NCI-H2107 treated with DMSO at 0.1 percent for 48 hours (cell line): ENCODE results near the gene ATG16L1.

Source experiments
- DNase-seq: peaks from one replicate; lab custom pipeline; 2025; ENCODE audit not compliant: unreplicated experiment; lab: John Stamatoyannopoulos, UW

The ATG16L1 gene

DNA sequence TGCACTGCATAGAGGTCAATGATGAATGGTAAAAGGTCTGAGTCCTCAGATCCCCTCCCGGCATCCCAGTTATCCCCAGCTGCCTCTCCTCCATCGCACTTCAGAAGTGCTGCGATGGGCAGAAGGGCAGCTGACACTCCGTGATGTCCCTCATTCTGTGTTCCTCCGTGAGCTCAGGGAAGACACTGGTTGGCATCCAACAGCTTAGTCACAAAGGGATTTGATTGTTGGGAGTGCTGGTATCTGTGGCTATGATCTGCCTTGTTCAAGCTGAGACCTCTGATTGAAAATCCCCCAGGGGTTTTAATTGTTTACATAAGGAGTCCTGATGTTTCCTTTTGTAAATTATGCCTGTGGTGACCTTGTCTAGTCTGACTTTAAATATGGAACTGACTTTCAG lies 37.2 kb downstream of the ATG16L1 start:
- no peak for DNase-seq

DNA sequence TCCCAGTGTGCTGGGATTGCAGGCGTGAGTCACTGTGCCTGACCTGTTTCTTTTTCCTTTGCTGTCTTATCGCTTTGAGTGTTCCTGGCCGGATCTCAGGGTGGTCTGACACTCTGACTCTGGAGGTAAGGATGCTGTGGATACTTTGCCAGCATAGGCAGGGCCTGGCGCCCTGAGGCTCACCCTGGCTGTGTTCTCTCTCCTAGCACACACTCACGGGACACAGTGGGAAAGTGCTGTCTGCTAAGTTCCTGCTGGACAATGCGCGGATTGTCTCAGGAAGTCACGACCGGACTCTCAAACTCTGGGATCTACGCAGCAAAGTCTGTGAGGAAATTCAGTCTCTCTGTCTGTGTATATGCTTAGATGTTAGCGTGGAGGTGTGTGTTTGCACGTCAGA lies 38.2 kb downstream of the ATG16L1 start:
- DNase-seq, result no peak

DNA sequence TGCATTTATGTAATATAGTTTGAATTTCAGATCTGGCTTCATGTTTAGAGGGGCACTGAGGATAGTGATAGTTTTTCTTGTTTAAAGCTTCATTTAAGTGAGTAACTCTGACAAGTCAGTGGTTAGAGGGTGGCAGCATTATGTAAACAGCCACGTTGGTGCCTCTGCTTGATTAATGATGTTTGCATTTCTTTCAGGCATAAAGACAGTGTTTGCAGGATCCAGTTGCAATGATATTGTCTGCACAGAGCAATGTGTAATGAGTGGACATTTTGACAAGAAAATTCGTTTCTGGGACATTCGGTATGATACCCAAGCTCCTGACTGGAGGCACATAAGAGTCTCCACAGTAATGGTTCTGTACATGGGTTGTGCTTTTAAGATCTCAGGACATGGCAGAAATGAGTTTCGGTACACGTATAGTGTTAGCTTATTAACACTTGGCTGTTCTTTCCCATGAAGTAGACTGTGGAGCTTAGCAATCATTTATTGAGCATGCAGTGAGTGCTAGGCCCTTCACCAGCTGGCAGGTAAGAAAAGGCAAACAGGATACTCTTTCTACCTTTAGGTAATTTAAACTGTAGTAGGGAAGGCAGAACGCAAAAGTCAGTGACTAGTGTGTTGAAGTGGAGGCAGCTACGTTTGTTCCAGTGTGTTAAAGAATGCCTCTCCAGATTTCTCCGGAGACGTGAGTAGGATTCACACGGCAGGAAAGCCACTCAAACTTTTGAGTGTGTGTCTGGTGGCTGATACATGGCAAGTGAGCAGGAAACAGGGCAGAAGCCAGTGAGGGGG lies 38.8 kb downstream of the ATG16L1 start:
- DNase-seq, result peak; percentile 49

DNA sequence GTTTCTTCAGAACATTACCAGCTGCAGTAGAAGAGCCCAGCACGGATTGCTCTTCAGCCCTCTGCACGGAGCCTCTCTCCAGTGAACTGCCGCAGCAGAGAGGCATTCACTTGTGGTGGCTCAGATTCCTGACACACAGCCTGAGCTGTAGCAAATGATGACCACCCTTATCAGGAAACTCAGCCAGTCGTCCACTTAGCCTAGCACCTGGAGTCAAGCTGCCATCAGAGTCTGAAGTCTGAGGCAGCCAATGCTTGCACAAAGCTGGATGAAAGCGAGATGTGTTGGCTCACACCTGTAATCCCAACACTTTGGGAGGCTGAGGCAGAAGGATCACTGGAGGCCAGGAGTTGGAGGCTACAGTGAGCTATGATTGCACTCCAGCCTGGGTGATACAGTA lies 44.4 kb downstream of the ATG16L1 start:
- no peak for DNase-seq

DNA sequence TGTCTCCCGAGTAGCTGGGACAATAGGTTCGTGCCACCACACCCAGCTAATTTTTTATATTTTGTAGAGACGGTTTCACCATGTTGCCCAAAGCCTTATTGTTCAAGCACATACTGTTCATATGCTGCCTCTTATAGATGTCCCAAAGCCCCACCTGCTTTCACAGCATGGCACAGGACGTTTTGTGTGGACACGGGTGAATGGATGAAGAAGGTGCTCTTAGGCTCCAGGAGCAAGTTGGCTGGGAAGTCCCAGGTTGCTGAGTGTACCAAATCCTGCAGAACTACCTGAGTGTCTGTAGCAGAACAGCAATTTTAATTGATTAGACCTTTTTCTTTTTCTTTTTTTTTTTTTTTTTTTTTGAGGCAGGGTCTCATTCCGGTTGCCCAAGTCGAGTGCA lies 45.6 kb downstream of the ATG16L1 start:
- no peak for DNase-seq

DNA sequence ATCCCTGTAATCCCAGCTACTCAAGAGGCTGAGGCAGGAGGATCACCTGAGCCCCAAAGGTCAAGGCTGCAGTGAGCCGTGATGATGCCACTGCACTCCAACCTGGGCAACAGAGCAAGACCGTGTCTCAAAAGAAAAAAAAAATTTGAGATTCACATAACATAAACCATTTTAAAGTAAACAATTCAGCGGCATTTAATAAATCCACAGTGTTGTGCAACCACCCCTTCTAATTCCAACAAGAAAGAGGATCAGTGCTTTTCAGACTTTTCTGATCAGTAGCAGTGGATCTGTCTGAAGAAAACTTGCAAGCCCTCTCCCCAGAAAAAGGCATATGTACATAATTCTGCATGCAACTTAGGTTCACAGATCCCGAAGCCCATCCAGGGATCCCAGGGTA lies 48.9 kb downstream of the ATG16L1 start:
- no peak for DNase-seq

DNA sequence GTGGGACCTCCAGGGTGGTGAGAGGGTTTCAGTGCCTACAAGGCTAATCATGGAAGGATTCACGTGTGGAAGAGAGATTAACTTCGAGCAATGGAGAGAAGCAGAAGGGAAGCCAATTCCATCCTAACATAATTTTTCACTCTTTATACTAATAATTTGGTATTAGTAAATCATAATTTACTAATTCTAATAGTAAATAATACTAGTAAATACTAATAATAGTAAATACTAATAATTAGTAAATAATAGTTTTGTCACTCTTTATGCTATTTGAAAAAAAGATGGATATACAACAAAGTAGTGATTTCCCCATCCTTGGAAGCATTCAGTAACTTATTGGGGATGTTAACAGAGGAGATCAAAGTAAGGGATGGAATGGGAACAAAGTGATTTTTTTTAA lies 49.8 kb downstream of the ATG16L1 start:
- no peak for DNase-seq

DNA sequence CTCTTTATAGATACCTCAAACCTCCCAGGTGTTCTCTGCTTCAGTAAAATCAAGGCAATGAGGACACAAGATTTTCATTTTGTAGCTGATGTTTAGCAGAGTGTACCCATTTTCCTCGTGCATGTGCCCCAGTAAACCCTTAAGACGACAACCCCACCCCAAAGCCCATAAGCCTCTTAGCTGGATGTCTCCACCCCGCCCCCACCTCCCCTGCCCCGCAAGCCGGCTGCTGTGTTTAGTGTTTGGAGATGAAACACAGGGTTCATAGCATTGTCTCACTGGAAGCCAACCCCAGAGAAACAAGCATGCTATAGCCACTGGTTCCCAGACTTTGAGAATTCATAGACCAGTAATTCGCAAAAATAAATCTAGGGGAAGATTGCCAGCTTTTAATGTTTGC lies 50.3 kb downstream of the ATG16L1 start:
- DNase-seq, result no peak

DNA sequence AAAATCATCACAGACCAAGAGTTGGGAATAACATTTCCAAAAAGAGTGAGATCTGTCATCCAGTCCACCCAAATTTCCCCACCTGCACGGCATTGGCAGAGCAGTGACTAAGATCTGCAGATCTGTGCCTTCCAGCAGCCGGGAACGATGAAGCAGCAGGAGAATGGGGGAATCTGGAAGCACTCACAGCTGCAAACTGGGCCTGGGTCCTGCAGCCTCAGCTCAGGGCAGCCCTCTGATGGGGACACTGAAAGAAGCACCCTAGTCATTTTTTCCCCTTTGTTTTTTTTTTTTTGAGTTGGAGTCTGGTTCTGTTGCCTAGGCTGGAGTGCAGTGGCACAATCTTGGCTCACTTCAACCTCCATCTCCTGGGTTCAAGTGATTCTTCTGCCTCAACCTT lies 51.8 kb downstream of the ATG16L1 start:
- DNase-seq, result no peak

DNA sequence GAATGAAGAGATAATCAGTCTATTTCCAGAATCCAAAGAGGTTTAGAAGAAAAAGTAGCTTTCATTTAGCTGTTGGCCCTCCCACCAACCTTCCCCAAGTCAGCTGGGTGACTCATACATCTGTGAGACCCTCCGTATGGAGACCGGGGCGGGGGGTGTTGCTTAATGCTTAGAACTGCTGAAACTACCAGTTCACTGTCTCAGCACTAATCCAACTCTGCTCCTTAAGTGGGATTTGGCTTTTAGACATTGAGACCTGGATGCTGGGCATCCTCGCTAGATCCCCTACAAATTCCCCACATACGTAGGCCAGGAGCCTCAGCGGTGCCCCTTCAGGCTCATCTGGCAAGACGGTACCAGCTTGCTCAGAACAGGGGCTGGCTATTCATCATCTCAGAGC lies 56.1 kb downstream of the ATG16L1 start, which contains the start of gene SAG:
Gene SAG, plus strand, starts transcription at position 252 of the 400 bp plus-strand sequence. CDS start 1,374 bp downstream, outside the sequence.
- DNase-seq, result no peak

DNA sequence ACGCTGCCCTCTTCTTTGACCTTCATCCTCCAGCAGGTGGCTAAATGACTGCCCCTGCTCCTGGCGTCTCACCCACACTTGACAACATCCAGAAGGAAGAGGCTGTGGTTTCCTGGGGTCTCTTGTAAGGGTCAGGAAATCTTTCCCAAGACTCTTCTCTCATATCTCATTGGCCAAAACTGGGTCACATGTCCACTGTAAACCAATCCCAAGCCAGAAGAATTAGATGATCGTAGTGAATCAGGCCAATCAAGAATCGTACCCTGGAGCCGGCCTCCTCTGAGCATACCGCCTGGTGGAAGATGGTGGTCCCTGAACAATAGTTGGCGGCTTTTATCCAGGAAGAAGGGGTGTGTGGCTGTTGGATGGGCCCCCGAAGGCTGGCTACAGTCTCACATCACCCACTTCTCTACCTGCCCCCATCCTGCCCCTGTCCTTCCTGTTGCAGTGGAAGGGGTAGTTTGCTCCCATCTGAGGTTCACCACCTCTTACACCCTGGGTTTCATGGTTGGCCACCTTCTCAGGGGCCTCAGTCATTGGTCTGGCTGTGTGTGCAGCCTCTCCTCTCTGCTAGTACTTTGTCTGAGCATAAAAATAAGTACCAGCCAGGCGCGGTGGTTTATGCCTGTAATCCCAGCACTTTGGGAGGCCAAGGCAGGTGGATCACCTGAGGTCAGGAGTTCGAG lies 59.9 kb downstream of the ATG16L1 start:
- no peak for DNase-seq

DNA sequence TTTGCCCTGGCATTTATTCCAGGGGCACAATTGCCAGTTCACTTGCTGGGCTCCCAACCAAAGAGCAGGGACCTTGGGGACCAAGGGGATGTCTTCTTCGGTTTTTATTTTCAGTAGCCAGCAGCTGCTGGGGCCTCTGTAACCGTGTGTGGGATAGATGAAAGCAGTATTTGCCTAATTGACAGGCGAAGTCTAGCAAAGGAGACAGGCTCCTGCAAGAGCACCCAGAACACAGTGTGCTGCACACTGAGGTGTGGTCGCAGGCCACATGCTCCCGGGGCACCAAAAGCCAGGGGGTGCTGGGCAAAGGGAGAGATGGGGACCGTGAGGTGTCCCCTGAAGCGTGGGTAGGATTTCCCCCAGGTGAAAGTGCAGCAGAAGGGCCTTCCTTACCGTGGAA lies 61.4 kb downstream of the ATG16L1 start:
- DNase-seq, result no peak

DNA sequence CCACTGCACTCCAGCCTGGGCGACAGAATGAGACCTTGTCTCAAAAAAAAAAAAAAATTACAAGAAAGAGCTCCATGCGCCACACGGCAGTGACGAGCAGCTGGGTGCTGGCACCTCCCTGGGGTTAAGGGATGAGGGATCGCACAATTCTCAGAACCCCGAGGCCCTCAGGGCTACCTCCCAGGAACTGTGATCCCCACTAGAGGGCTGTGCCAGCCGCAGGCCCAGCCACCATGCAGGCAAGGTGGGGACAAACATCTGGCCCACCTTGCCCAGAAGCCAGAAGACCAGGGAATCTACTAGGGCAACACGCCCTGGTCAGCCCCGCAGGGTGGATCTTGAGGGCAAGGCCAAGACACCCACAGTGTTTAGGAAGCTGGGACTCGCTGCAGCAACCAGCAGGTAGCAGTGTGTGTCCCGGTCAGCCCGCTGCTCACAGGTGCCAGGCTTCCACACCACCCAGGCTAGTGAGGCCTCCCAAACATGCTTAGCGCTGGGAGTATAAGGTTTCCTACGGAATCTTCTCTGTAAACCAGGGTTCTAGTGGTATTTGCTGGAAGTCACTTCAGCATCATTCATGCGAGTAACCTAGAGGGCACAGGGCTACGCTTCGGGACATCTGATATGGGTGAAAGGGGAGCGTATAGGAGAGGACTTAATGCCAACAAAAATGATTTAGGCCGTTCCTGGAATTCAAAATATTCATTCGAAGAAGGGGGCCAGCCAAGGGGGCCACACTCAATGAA lies 62.9 kb downstream of the ATG16L1 start:
- no peak for DNase-seq

DNA sequence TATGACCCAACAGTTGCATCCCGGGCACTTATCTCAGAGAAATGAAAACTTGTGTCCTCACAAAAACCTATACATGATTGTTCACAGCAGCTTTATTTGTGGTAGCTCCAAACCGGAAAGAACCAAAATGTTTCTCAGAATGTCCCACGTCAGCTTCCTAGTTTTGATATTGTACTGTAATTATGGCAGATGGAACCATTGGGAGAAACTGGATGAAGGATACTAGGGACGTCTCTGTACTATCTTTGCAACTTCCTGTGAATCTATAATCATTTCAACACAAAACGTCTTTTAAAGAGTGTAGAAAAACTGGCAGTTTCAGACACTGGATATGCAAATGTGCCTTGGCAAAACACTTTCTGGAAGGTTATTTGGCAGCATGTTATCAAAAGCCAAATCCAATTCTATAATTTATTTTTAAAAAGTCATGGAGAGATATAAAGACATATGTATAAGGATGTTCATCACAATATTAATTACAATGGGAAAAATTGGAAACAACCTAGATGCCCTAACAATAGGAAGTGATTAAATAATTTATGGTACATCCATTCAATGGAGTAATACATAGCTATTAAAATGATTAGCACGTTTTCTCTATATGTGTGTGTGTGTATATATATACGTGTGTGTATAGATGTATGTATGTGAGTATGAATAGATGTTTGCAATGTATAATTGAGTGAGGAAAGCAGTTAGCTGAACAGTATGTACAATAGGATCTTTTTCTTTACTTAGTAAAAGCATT lies 65.9 kb downstream of the ATG16L1 start:
- DNase-seq, result no peak

DNA sequence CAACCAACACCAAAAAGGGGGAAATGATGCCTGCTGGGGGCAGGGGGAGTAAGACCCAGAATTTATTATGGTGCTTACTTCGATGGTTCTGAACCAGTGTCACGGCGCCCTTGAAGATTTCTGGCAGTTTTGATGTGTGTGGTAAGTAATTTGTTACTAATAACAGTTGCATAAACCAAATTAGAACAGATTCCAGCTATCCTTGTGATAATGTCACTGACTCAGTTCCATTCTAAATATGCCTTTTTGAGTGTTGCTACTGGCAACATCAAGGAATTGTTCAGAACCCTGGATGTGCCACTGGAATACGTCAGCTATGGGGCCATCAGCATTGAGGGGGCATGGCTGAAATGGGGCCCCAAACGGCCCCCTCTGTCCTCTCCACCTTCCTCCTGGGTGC lies 67.8 kb downstream of the ATG16L1 start:
- DNase-seq, result no peak

DNA sequence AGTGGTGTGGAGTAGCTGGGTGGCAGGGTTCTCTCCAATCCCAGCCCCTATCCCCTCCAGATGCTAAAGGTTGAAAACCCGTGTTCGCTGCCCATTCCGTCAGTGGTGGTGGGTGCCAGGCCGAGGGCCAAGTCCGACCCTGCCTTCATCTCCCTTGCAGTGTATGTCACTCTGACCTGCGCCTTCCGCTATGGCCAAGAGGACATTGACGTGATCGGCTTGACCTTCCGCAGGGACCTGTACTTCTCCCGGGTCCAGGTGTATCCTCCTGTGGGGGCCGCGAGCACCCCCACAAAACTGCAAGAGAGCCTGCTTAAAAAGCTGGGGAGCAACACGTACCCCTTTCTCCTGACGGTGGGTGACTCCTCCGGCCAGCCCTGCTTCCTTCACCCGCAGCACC lies 69.0 kb downstream of the ATG16L1 start:
- DNase-seq, result no peak

DNA sequence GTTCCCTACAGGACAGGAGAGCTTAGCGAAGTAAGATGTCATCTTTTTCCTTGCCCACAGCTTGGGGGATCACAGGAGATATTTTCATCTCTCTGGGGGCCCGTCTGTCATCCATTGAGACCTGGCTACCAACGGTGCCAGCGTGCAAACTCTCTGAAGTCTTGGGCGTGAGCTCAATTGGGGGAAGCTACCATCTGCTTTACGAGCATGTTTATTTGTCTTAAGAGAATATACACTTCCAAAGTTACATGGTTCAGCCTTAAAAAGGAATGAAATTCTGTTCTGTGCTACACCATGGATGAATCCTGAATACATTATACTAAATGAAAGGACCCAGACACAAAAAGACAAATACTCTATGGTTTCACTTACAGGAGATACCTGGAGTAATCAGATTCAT lies 69.7 kb downstream of the ATG16L1 start:
- DNase-seq, result no peak

DNA sequence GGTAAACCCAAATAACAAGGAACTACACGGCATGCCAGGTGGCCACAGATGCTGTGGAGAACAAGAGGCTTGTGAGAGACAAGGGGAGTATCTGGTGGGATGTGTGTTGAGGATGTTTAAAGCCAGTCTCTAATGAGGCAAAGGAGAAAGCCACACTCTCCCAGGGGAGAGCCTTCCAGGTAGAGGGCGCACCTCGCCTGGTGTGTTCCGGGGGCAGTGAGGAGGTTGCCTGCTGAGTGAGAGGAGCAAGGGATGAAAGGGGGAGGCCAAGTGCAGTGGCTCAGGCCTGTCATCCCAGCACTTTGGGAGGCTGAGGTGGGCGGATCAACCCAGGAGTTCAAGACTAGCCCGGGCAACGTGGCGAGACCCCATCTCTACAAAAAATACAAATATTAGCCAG lies 72.4 kb downstream of the ATG16L1 start:
- no peak for DNase-seq

DNA sequence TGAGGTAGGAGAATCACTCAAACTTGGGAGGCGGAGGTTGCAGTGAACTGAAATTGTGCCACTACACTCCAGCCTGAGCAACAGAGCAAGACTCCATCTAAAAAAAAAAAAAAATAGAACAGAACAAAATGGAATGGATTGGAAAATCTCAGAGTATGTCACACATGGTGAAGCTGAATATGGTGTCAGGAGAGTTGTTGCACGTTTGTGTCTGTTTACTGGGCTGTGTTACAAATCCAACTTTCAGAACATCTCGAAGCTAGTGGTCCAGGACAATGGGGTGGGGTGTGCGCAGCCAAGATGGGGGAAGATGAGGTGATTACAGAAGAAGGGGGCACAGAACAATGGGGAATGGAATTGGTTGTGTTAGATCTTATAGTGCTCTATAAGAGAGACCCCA lies 73.8 kb downstream of the ATG16L1 start:
- DNase-seq, result no peak

DNA sequence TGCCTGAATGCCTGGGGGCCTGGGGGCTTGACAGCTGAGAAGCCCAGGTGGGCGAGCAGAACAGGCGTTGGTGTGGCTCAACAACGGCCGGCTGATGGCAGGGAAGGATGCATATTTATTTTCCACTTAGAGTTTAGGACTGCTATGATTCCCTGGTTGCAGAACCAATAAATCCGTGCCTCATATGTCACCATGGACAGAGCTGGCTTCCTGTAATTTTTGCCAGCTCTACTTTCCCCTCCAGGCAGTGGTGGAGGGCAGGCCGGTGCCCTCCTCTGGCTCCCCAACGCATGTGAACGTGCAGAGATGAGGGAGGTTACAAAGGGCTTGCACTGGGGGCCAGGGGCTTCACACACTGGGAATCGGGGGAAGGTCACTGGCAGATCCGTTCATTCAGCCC lies 74.3 kb downstream of the ATG16L1 start:
- no peak for DNase-seq

DNA sequence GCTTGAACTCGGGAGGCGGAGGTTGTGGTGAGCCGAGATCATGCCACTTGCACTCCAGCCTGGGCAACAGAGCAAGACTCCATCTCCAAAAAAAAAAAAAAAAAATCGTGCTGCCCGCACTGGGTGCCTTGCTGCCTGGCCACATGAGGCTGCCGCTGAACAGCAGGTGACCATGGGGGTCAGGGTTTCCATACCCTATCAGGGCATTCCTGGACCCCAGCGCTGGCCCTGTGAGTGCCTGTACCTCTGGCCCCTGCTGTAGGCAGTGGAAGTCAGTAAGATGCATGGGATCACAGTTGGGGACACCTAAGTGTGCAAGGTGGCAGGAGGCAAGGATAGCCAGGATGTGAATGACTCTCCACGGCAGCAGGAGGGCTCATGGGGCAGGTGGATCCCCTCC lies 75.0 kb downstream of the ATG16L1 start:
- no peak for DNase-seq
